HG02852 (cell line): ENCODE data around the gene KRTAP10-3.

Experiments
- ATAC-seq: cut with Tn5 transposase; IDR thresholded peaks from one replicate; pipeline ENCODE4 v1.9.1; 2021; ENCODE audit warnings: mild to moderate bottlenecking, moderate library complexity; ENCODE audit not compliant: unreplicated experiment

The KRTAP10-3 gene

DNA sequence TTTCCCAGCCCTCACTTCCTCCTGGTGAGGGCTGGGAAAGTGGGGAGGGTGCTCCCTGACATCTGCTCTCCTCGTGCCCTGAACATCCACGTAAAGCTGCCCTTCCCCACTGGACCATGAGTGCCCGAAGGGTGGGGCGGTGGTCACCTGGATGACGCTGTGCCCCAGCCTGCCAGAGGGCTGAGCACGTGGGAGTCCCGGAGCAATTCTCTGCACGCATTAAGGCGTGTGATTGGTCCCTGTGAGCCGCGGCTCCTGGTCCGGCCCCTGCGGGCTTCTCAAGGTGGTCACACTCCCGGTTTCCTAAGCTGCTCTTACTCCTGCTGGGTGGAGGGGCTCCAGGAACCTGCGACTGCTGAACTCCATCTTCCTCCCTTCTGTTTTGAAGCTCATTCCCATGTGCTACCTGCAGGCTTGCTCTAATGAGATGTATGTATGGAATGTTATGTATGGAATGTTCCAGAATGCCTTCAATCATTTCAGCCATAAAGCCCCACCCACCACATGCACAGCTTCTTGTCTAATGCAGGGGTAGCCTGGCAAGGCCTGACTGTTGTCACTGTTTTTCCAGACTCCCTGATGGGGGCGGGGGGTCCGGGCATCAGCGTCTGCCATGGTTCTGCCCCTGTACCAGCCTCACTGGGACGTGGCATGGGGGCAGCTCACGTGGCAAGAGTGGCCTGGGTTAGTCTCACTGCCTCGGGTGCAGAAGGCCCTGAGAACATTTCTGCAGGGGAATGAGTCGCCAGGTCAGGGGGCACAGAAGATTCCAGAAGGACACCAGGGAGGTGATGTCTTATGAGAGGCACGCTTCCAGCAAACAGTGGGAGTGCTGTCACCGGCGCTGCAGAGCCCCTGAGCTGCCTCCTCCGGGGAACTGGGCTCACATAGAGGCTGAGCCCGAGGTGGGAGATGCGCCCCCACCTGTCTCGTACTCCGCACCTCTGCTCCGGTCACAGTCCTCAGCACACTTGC lies 38.0 kb downstream of the KRTAP10-3 start:
- no peak for ATAC-seq

DNA sequence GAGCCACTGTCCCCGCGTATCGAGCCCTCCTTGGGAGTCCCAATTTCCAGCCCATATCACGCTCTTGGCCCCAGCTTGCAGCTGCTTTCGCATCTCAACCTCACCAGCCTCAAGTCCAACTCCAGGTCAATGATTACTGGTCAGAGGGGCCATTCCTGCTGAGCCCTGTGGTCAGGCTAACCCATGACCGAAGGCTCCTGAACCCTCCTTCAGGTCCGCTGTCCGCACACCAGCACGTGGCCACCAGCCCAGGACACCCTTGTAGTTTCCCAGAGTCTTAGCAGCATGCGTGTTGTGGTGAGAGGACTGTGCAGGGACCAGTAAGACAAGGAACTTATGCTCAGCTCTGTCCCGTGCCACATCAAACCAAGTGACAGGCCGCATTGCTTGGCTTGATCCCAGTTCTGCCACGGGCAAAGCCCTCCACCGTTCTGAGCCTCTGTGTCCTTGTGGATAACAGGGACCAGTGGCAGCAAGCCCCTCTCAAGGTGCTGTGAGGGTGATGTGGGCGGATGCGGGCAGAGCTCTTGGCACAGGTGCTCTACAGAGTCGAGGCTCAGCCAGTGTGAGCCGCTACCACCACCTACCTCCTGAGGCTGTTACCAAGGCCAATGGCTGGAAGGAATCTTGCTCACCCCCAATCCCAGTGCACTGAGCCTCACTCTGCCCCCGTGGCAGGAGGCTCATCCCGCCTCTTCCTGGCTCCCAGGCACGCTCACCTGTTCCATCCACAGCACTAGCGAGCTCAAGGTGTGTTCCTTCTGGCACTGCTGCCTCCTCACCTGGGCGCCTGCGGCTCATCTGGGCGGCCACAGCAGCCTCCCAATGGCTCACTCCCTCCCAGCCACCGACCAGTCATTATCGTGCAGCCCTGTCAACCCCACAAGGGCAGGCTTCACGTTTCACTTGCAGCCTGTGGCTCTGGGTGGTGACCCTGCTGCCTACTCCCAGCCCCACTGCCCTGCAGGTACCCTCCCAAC lies 39.0 kb downstream of the KRTAP10-3 start:
- ATAC-seq: no peak

DNA sequence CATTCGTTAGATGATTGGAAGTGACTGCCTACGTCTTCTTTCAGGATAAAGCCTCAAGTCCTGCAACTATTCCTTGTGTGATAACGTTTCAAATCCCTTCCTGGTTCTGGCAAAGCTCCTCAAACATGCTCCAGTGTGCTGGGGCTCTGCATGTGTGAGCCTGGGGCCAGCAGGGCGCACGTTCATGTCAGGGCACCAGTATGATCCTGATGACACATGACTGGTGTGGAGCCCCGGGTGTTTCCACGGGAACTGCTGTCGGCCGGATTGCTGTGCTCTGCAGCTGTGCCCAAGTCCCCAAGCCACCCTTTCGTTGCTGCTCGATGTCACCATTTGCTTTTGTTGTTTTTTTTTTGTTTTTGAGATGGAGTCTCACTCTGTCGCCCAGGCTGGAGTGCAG lies 39.9 kb downstream of the KRTAP10-3 start:
- ATAC-seq: no peak

DNA sequence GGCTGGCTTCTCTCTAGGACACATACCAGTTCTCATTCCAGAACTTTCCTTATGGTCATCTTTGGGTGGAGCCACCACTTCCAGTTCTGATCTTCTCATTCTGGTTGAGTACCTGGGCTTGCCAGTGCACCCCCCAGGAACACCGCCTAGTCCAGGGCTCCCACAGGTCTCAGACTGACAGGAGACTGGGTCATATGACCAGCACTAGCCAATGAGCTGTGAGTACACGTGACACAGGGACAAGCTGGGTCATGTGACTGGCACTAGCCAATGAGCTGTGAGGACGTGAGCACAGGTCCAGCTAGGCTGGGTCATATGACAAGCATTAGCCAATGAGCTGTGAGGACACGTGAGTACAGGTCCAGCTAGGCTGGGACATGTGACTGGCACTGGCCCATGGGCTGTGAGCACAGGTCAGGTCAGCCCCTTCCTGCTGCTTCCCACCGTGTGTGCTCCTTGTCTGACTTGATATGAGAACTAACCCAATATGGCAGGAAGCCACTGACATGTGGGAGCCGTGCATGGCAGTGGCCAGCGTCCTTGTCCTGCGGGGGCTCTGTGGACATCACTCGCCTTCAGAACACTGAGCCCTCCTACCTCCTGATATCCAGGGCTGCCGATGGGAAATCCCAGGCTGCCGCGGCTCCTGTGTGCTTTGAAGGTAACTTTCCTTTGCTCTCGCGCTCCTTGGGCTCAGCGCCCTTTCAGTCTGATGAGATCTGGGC lies 41.3 kb downstream of the KRTAP10-3 start:
- no peak for ATAC-seq

DNA sequence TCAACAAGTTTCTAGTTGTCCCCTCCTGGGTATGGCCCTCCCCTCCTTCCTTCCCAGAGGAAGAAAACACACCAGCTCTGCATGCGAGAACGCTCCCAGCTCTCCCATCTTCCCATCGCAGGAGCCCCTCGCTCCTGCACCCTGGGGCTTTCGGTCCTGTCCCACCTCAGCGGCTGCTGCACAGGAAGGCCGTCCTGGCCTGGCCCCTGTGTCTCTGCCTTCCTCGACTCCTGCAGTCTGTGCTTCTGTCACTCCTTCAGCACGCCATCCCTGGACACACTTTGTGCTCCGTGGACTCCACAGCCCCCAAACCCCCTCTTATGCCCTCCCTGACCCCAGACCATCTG lies 41.8 kb downstream of the KRTAP10-3 start:
- ATAC-seq: no peak

DNA sequence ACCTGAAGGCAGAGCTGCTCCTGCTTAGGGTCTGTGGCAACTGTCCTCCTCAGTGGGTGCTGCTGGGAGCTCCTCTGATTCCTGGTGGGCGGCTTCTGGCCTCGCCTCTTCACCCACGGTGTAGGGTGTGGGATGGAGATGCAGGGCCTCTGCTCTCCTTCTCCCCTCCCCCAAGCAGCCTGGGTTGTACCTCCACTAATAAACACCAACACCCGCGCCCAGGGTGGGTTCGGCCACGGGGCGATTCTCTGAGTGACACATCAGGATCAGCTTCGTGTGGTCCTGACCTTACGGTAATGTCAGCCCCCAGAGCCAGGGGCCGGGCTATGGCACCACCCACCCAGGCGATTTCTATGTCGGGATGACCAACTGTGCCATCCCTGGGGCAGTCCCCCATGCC lies 42.3 kb downstream of the KRTAP10-3 start:
- ATAC-seq: no peak

DNA sequence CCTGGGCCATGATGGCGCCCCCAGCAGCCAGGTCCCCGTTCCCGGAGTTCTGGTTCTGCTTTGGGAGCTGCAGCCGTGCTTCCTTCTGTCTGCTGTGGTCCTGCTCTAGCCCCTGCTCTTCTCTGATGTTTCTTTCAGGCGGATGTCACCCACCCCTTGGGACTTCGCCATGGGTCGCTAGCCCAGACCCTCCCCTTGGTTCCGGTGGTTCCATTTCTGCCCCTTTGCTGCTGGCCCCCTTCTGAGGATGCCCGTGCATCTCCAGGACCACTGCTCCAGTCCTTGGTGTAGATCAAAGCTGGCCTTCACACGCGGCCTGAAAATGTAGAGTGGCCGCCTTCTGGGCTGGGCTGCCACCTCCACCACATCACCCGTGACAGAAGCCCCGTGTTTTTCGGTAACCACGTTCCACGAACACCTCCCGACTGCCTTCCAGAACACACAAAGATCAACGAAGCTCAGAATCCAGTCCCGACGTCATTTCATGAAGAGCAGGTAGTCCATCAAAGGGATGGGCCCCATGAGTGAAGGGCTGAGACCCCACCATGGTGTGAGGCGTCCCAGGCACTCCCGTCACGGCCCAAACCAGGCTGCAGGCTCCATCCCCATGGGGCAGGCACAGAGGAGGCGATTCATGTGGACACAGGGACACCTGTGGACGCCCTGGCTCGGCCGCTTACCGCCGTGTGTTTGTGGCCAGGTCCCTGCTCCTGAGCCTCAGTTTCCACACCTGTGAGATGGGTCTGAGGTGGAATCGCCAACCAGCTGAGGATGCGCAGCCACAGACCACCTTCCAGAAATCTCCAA lies 43.0 kb downstream of the KRTAP10-3 start:
- ATAC-seq: no peak

DNA sequence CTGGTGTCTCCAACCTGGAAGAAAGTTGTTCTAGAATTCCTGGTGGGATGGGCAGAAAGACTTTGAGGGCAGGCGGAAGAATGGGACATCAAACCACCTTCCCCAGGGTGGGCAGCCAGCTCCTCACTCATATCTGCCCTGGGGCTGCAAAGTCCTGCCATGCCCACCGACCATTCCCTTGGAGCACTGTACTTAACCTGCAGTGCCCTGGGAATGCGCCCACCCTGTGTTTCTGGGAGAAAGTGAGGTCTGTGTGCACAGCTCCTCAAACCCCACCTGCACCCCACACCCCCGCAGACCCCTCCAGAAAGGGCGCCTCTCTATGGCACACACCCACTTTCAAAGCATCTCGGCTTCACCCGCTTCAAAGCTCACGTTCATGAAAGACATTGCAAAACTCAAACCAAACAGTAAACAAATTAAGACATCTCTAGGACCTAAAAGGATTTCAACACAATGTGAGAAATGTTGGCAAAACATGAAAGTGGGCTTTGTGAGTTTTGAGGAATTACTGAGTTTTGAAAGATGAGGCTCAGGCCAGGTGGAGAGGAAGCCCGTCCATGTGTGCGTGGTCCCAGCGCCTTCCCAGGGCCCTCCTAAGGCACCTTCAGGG lies 43.7 kb downstream of the KRTAP10-3 start:
- ATAC-seq: no peak

DNA sequence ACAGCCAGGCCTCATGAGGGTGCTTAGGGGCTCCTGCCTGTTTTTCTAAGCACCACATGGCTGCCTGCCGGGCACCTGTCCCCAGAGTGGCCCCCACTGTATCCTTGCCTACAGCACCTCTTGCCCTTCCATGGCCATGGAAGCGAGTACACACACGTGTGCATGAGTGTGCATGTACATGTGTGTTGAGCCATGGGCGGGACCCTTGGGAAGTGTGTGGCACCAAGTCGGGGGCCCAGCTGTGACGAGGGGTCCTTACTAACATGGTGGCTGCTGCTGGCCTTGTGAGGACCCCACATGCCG lies 44.4 kb downstream of the KRTAP10-3 start:
- no peak for ATAC-seq

DNA sequence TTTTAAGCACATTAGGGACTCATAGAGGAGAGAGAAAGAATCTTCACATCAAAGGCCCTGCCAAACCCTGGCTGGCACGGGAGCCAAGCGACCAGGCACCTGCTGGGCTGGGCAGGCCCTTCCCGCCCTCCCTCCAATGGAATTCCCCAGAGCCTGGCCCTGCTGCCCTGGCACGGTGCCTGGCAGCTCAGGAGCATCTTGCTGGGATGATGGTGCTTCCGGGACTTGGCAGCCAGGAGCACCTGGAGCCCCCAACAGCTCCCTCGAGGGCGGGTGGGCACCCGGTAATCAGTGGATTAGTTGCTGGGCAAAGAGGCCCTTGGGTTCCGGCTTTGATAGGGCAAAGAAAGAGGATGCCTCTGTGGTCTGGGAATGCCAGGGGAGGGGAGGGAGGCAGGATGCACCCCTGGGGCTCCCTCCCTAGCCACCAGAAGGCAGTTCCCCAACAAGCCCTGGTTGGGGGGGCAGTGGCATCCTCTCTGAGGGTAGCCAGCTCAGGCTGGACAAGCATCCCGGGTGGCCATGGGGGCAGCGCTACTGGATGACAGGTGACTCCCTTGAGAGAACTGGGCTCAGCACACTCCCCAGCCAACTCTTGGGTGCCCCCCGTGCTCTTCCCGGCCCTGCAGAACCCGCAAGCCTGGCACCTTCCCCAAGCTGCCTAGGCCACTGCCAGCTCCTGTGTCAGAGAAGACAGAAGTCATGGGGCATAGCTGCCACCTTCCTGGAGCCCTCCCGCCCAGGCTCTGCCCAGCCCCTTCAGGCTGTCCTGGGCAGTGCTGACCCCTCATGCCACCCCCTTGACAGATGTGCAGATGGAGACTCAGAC lies 45.0 kb downstream of the KRTAP10-3 start:
- ATAC-seq: no peak

DNA sequence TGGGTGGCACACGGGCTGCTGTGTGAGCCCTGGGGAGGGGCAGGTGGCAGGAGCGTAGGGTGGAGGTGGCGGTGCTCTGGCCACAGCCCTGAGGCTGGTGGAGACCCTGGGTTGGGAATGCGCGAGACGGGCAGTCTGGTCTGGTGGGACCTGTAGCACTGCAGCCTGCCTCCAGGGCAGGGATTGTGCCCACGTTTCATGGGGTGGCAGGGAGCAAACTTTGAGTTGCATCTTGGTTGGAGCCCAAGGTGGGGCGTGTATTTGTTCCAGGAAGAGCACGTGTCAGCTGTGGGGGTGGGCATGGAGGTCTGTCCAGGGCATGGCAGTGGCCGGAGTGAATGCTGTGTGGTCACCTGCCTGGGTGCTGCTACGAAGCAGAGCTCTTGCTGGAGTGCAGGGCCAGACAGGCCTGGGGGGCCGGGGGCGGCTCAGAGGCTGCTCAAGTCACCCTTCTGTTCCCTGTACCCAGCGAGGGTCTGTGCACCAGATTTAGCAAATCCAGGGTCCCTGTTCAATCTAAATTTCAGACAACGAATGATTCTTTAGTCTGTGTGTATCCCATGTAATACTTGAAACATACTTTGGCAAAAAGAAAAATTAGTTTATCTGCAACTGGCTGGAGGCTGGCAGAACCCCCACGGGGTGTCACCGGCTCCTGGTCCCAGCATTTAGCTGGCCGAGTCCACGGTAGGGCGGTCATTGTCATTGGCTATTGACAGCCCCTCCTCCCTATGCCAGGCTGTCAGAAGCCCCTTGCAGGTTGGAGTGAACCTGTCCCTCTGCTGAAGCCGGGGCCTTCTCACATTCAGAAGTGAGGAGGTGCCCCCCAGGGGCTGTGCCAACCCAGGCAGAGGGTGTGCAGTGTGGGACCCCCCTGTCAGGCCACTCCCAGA lies 45.9 kb downstream of the KRTAP10-3 start:
- ATAC-seq: no peak

DNA sequence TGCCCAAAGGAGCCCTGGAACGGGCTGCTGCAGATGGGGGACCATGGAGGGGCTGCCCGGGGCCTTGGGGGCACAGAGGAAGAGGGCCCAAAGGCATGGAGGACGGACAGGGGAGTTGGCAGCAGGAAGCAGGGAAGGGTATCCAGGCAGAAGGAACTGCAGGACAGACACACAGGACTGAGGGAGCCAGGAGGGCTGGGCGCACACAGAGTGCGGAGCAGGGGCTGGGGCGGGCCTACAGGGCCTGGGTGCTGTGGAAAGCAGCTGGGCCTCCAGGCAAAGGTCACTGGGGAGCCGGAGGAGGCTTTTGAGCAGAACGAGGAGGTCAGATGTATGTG lies 46.7 kb downstream of the KRTAP10-3 start:
- ATAC-seq: no peak

DNA sequence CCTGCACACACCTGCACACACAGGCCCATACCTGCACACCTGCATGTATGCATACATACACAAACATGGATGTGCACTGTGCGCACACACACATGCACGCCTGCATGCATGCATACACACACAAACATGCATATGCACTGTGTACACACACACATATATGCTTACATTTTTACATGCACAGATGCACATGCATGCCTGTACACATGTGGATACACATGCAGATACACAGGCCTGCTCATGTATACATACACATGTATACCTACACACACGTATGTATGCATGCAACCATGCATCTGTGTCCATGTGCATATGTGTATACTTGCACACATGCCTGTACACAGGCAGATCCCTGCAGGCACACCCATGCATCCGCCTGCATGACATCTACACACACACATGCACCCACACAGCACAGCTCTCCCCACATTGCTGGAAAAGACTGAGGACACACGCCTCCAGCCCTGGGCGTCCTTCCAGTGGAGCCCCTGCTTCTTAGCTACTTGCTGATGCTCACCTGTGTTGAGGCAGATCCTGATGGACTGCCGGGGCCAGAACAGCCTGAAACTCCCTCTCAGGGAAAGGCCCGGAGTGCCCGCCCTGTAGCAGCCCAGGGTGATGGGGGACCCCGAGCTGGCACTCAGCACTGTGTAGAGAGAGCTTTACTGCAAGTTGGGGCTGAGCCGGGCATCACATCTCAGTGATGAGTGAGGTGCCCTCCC lies 47.2 kb downstream of the KRTAP10-3 start:
- no peak for ATAC-seq

DNA sequence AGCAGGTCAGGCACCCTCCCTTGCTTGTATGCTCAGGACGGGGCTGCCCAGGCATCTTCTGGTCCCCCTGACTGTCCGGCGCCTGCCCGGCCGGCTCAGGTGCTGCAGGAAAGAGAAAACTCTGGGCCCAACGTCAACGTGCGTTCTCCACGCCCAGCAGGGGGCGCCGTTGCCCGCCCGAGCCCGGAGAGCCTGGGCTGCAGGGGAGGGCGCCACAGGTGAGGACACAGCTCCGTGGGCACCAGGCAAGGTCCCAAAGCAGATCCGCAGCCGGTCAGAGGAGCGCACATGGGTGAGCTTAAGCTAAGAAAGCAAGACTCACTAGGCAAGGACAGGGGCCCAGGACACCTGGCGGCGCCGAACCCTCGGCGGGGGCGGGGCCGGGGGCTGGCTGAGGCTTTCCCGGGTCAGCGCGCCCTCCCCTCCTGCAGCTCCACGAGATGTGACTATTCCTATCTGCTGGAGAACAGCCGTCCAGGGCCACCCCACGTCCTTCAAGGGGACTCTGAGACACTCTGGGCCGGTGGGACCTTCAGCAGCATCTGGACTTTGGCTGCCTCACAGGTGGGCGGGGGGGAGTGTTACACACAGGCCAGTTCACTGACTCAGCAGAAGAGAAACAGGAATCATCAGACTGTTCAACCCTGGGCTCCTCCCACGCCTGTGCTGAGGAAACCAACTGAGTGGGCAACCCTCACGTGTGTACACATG lies 47.9 kb downstream of the KRTAP10-3 start:
- ATAC-seq: no peak

DNA sequence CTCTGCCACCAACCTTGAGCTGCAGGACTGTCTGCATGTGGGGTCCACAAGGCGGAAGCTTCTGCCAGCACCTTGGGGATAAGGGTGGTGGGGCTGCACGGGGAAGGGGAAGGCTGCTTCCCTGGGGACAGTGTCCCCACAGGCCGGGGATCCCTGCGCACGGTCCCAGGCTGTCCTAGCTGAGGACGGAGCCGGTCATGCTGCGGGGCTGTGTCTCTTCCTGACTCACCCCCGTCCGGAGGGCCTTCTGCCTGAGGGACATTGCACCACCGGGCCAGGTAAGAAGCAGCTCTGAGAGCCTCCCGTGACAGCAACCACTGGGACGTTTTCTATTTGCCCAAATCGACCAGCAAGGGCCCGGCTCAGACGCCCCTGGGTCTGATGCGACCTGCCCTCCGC lies 48.5 kb downstream of the KRTAP10-3 start:
- no peak for ATAC-seq

DNA sequence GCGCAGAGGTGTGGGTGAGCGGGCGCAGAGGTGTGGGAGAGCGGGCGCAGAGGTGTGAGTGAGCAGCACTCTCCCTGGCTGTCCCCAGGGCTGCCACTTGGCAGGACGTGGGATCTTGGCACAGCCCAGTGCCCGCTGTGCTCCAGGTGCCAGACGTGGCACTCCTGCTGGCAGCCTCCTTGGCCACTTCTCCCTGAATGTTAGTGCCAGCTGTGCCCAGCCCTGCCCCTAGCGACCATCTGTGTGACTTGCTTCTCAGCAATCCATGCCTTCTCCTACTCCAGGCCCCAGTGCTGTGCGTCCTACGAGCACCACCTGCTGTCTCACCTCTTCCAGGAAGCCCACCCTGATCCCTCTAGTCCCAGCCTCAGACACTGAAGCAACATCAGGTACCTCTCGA lies 49.1 kb downstream of the KRTAP10-3 start:
- no peak for ATAC-seq
